Ishikawa (cell line): ENCODE results near the gene TUBB4B.

Experiments used
- CREB1 ChIP-seq: IDR thresholded peaks from 2 replicates; pipeline ENCODE4 v1.6.1; 2012; ENCODE audit warnings: low read depth
- EGR1 ChIP-seq: IDR thresholded peaks from 2 replicates; pipeline ENCODE4 v1.6.1; 2012
- EP300 ChIP-seq: IDR thresholded peaks from 2 replicates; pipeline ENCODE4 v1.6.1; 2012; ENCODE audit warnings: borderline replicate concordance
- FOXM1 ChIP-seq: IDR thresholded peaks from 2 replicates; pipeline ENCODE4 v1.6.1; 2012; ENCODE audit warnings: low read depth, borderline replicate concordance
- NFIC ChIP-seq: IDR thresholded peaks from 2 replicates; pipeline ENCODE4 v1.6.1; 2012
- RAD21 ChIP-seq: IDR thresholded peaks from 2 replicates; pipeline ENCODE4 v1.6.1; 2012; ENCODE audit warnings: low read depth
- REST ChIP-seq: IDR thresholded peaks from 2 replicates; pipeline ENCODE4 v1.6.1; 2012; ENCODE audit warnings: low read depth, mild to moderate bottlenecking
- TAF1 ChIP-seq: IDR thresholded peaks from 2 replicates; pipeline ENCODE4 v1.6.1; 2012; ENCODE audit warnings: low read depth, mild to moderate bottlenecking
- TCF12 ChIP-seq: IDR thresholded peaks from 2 replicates; pipeline ENCODE4 v1.6.1; 2012; ENCODE audit warnings: low read depth
- TEAD4 ChIP-seq: IDR thresholded peaks from 2 replicates; pipeline ENCODE4 v1.6.1; 2012
- YY1 ChIP-seq: IDR thresholded peaks from 2 replicates; pipeline ENCODE4 v1.6.1; 2012; ENCODE audit warnings: low read depth
- ZBTB7A ChIP-seq: IDR thresholded peaks from 2 replicates; pipeline ENCODE4 v1.6.1; 2012; ENCODE audit warnings: low read depth
- TF ChIP-seq, protein P1 (sequence below): IDR thresholded peaks from 2 replicates; pipeline ENCODE4 v1.6.1; 2012
- TF ChIP-seq, protein P2 (sequence below): IDR thresholded peaks from 2 replicates; pipeline ENCODE4 v1.6.1; 2012

The TUBB4B gene

GRCh38 chr9:137234055-137234697 lies 6.9 kb upstream of the TUBB4B start:
- TF ChIP-seq, protein P1, sequence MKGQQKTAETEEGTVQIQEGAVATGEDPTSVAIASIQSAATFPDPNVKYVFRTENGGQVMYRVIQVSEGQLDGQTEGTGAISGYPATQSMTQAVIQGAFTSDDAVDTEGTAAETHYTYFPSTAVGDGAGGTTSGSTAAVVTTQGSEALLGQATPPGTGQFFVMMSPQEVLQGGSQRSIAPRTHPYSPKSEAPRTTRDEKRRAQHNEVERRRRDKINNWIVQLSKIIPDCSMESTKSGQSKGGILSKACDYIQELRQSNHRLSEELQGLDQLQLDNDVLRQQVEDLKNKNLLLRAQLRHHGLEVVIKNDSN = no peak
- TF ChIP-seq EGR1 (no peak), CREB1 (no peak), TAF1 (no peak)

DNA sequence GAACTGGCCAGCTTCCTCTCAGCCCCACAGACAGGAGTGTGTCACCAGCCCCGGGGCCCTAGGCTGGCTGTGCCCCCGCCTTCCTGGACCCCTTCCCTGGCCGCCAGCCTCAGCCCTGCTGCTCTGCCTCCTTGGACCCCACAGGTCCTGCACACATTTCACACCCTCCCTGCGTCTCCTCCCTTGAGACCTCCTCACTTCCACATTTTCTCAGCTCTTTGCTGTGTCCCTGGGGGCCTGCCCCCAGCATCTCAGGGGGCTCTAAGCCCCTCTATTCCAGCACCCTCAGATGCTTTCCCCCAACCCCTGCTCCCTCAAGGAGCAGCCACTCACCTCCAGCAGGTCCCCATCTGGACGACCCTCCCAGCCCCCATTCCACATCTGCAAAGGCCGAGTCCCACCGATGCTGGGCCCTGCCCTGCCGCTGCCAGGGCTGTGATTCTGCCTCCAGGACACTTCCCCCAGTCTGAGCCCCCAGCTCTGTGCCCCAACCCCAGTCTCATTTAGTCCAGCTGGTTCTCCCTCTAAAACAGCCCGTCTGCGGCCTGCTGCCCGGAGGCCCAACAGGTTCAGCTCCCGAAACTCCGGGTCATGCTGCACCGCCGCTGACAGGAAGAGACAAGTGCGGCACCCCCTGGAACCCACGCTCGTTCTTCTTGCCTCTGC lies 6.2 kb upstream of the TUBB4B start:
- TF ChIP-seq CREB1 (no peak), EP300 (no peak), YY1 (no peak), RAD21 (no peak), NFIC (no peak), TCF12 (no peak), ZBTB7A (no peak), FOXM1 (no peak), REST (no peak)
- TF ChIP-seq, protein P1 = no peak
- TF ChIP-seq, protein P2, sequence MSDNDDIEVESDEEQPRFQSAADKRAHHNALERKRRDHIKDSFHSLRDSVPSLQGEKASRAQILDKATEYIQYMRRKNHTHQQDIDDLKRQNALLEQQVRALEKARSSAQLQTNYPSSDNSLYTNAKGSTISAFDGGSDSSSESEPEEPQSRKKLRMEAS = no peak

GRCh38 chr9:137235424-137236237 lies 5.5 kb upstream of the TUBB4B start:
- TF ChIP-seq TAF1 = no peak
- TF ChIP-seq FOXM1 = no peak
- no peak for TF ChIP-seq REST
- TF ChIP-seq TEAD4 = no peak

- TF ChIP-seq, protein P2 = peak; percentile 28; the same call in 1 of the 2 replicates
- TF ChIP-seq CREB1 (no peak), TCF12 (peak; percentile 16; the same call in 1 of the 2 replicates), ZBTB7A (peak; percentile 97), YY1 (peak; percentile 83), RAD21 (peak; percentile 86), FOXM1 (0 out of 2 replicates have a peak, but pooled peaks have one; percentile 9), REST (no peak), TEAD4 (peak; percentile 32; the same call in 1 of the 2 replicates), EGR1 (peak; percentile 41)
These were observed 4.7 kb upstream of the TUBB4B start for GRCh38 chr9:137236238-137236935.
